H1 (cell line): ENCODE results near the gene DLST. TPM values are rescaled to one million over a fixed set of nuclear protein-coding genes. Genes with fewer than 3 reads are reported as not detected.

Source experiments
- CTCF ChIA-PET: fragments of 300-600 bp; sonication (Branson Sonifier 250); formaldehyde crosslinking; loops from one replicate; lab custom pipeline; 2021; ENCODE audit not compliant: partially characterized antibody; lab: Charles Lee
- POLR2A ChIA-PET: fragments of 300-600 bp; sonication (Branson Sonifier 250); formaldehyde crosslinking; loops from one replicate; lab custom pipeline; 2021; ENCODE audit warnings: inconsistent platforms; ENCODE audit not compliant: partially characterized antibody; lab: Charles Lee
- DNase-seq, 2 experiments: peaks; one replicate each; pipeline versions ENCODE4 v3.0.0 to v3.0.0-alpha.2; 2010 to 2022; ENCODE audit warnings: low spot score in 2 of 2, low read depth in 1 of 2, mixed read lengths in 1 of 2
- FAIRE-seq: peaks from 2 replicates; lab custom pipeline; 2011; peaks lifted over from hg19 to GRCh38; lab: Jason Lieb, UNC
- H2AFZ ChIP-seq: 2 replicates; pipeline ENCODE4 v1.8.1; 2012; ENCODE audit warnings: low read length, inconsistent platforms
- H2AK5ac ChIP-seq: 2 replicates; pipeline ENCODE4 v1.6.1; 2013; ENCODE audit warnings: low read depth, low read length
- H2BK120ac ChIP-seq: replicated peaks from 2 replicates; pipeline ENCODE3; 2013; ENCODE audit warnings: low read depth, low read length, inconsistent platforms
- H2BK12ac ChIP-seq: 2 replicates; pipeline ENCODE4 v1.6.1; 2013; ENCODE audit warnings: low read depth, low read length
- H2BK15ac ChIP-seq: 2 replicates; pipeline ENCODE4 v1.6.1; 2013; ENCODE audit warnings: low read length
- H2BK20ac ChIP-seq: 2 replicates; pipeline ENCODE4 v1.6.1; 2013; ENCODE audit warnings: low read length
- H2BK5ac ChIP-seq: 2 replicates; pipeline ENCODE4 v1.6.1; 2013; ENCODE audit warnings: low read depth, low read length
- H3K14ac ChIP-seq: 2 replicates; pipeline ENCODE4 v1.6.1; 2013; ENCODE audit warnings: inconsistent platforms; ENCODE audit not compliant: insufficient read length
- H3K18ac ChIP-seq: 2 replicates; pipeline ENCODE4 v1.6.1; 2013; ENCODE audit warnings: low read length; ENCODE audit errors: extremely low read depth
- H3K23ac ChIP-seq: 2 replicates; pipeline ENCODE4 v1.6.1; 2013; ENCODE audit warnings: inconsistent platforms; ENCODE audit not compliant: insufficient read length
- H3K23me2 ChIP-seq: 2 replicates; pipeline ENCODE4 v1.6.1; 2013; ENCODE audit warnings: low read depth, low read length
- H3K27ac ChIP-seq: 2 replicates; pipeline ENCODE4 v1.6.1; 2011; ENCODE audit warnings: low read depth, low read length, inconsistent platforms
- H3K27me3 ChIP-seq, 4 experiments: replicated peaks in 1 of 4; 1 replicate in 1 of 4; 2 replicates in 3 of 4; pipeline versions ENCODE4 v1.6.1 to v1.8.1; 2011 to 2013; ENCODE audit warnings: low read length in 3 of 4, mild to moderate bottlenecking in 3 of 4, inconsistent platforms in 2 of 4, mixed read lengths in 2 of 4, moderate library complexity in 1 of 4; ENCODE audit not compliant: control insufficient read depth in 3 of 4, insufficient read depth in 3 of 4; ENCODE audit errors: extremely low read depth in 1 of 4
- H3K36me3 ChIP-seq, 4 experiments: 2 replicates each; pipeline versions ENCODE4 v1.6.1 to v1.8.1; 2011 to 2013; ENCODE audit warnings: mild to moderate bottlenecking in 4 of 4, low read length in 3 of 4, moderate library complexity in 2 of 4, control low read depth in 1 of 4, inconsistent platforms in 1 of 4; ENCODE audit not compliant: insufficient read depth in 4 of 4, control insufficient read depth in 2 of 4
- H3K4ac ChIP-seq: replicated peaks from 2 replicates; pipeline ENCODE3; 2013; ENCODE audit warnings: low read length, low read depth, mixed read lengths, inconsistent platforms; ENCODE audit not compliant: insufficient read length
- H3K4me1 ChIP-seq, 4 experiments: replicated peaks in 1 of 4; 1 replicate in 1 of 4; 2 replicates in 3 of 4; pipeline versions ENCODE4 v1.6.1 to v1.8.1; 2011 to 2013; ENCODE audit warnings: low read length in 3 of 4, inconsistent platforms in 2 of 4, mixed read lengths in 1 of 4; ENCODE audit not compliant: insufficient read depth in 4 of 4, control insufficient read depth in 3 of 4
- H3K4me2 ChIP-seq, 2 experiments: 2 replicates each; pipeline versions ENCODE4 v1.6.1 to v1.8.1; 2011 to 2013; ENCODE audit warnings: low read depth in 2 of 2, low read length in 2 of 2, control low read depth in 1 of 2, inconsistent platforms in 1 of 2, mild to moderate bottlenecking in 1 of 2; ENCODE audit not compliant: insufficient read depth in 1 of 2
- H3K4me3 ChIP-seq, 4 experiments: fragments of 200-600, 300-600 bp in 1 of 4; sonication (generic), shearing (Covaris generic), sonication (Bioruptor Twin) in 1 of 4; 2 replicates each; pipeline versions ENCODE4 v1.5.1 to v1.8.1; 2011 to 2016; ENCODE audit warnings: low read length in 4 of 4, low read depth in 3 of 4, control low read depth in 2 of 4, inconsistent platforms in 2 of 4, mild to moderate bottlenecking in 2 of 4, mixed read lengths in 1 of 4, moderate library complexity in 1 of 4; ENCODE audit not compliant: insufficient read depth in 2 of 4; ENCODE audit errors: extremely low read depth in 1 of 4
- H3K56ac ChIP-seq: replicated peaks from 2 replicates; pipeline ENCODE3; 2013; ENCODE audit warnings: low read depth, mild to moderate bottlenecking, mixed read lengths, low read length, inconsistent platforms; ENCODE audit not compliant: insufficient read length
- H3K79me1 ChIP-seq: 2 replicates; pipeline ENCODE4 v1.6.1; 2013; ENCODE audit warnings: low read depth, low read length, control low read depth
- H3K79me2 ChIP-seq, 2 experiments: 2 replicates each; pipeline versions ENCODE4 v1.6.1 to v1.8.1; 2012 to 2013; ENCODE audit warnings: low read length in 2 of 2, mild to moderate bottlenecking in 2 of 2, inconsistent platforms in 1 of 2; ENCODE audit not compliant: insufficient read depth in 2 of 2, control insufficient read depth in 1 of 2
- H3K9ac ChIP-seq, 4 experiments: replicated peaks in 1 of 4; 1 replicate in 1 of 4; 2 replicates in 3 of 4; pipeline versions ENCODE4 v1.6.1 to v1.8.1; 2011 to 2013; ENCODE audit warnings: low read depth in 3 of 4, low read length in 3 of 4, control low read depth in 2 of 4, mild to moderate bottlenecking in 2 of 4, moderate library complexity in 2 of 4, inconsistent platforms in 1 of 4; ENCODE audit errors: extremely low read depth in 1 of 4
- H3K9me3 ChIP-seq, 2 experiments: 2 replicates each; pipeline versions ENCODE4 v1.6.1 to v1.8.1; 2012 to 2013; ENCODE audit warnings: mild to moderate bottlenecking in 2 of 2, moderate library complexity in 2 of 2, control low read depth in 1 of 2, inconsistent platforms in 1 of 2, low read depth in 1 of 2, low read length in 1 of 2, mixed read lengths in 1 of 2; ENCODE audit not compliant: insufficient read depth in 2 of 2
- H4K20me1 ChIP-seq, 2 experiments: replicated peaks in 1 of 2; 2 replicates each; pipeline versions ENCODE3 to v1.8.1; 2011 to 2013; ENCODE audit warnings: inconsistent platforms in 2 of 2, low read length in 2 of 2, mild to moderate bottlenecking in 1 of 2; ENCODE audit not compliant: insufficient read depth in 2 of 2, control insufficient read depth in 1 of 2
- H4K5ac ChIP-seq: 2 replicates; pipeline ENCODE4 v1.6.1; 2013; ENCODE audit warnings: low read length, low read depth, mixed read lengths, inconsistent platforms; ENCODE audit not compliant: insufficient read length
- H4K8ac ChIP-seq: 2 replicates; pipeline ENCODE4 v1.8.0; 2013; ENCODE audit warnings: mild to moderate bottlenecking, moderate library complexity, low read length, inconsistent platforms; ENCODE audit not compliant: insufficient read depth; ENCODE audit errors: extremely low read depth
- H4K91ac ChIP-seq: replicated peaks from 2 replicates; pipeline ENCODE3; 2013; ENCODE audit warnings: low read length, mixed read lengths, inconsistent platforms; ENCODE audit not compliant: insufficient read length
- EGR1 ChIP-seq: IDR thresholded peaks from 2 replicates; pipeline ENCODE4 v1.6.1; 2011; ENCODE audit warnings: low read depth, low read length, borderline replicate concordance
- EP300 ChIP-seq, 2 experiments: IDR thresholded peaks; 1 replicate in 1 of 2; 2 replicates in 1 of 2; pipeline ENCODE4 v1.6.1; 2011 to 2012; ENCODE audit warnings: low read depth in 2 of 2, low read length in 2 of 2, mild to moderate bottlenecking in 2 of 2, borderline replicate concordance in 1 of 2, inconsistent platforms in 1 of 2, moderate library complexity in 1 of 2
- HDAC2 ChIP-seq, 2 experiments: fragments of 300-600 bp in 1 of 2; sonication (generic) in 1 of 2; IDR thresholded peaks; 2 replicates each; pipeline ENCODE4 v1.6.1; 2011 to 2012; ENCODE audit warnings: low read depth in 2 of 2, low read length in 2 of 2, mild to moderate bottlenecking in 2 of 2, moderate library complexity in 2 of 2, borderline replicate concordance in 1 of 2, inconsistent platforms in 1 of 2
- KDM1A ChIP-seq: fragments of 200-600, 300-600 bp; sonication (generic); IDR thresholded peaks from 2 replicates; pipeline ENCODE4 v1.7.1; 2016; ENCODE audit warnings: mild to moderate bottlenecking, low read length, borderline replicate concordance
- SIRT6 ChIP-seq: IDR thresholded peaks from one replicate; pipeline ENCODE4 v1.7.1; 2012; ENCODE audit warnings: low read length, inconsistent platforms
- SP1 ChIP-seq: IDR thresholded peaks from 2 replicates; pipeline ENCODE4 v1.6.1; 2011; ENCODE audit warnings: low read depth, low read length
- YY1 ChIP-seq: IDR thresholded peaks from 2 replicates; pipeline ENCODE4 v1.6.1; 2011; ENCODE audit warnings: low read depth, mild to moderate bottlenecking, low read length
- WGBS, 2 experiments: shearing (Covaris generic) in 1 of 2; methylation state at CpG; one replicate each; pipeline versions ENCODE4 v1.1.6 to v1.1.7; 2013 to 2015; ENCODE audit warnings: low lambda C conversion rate in 2 of 2, mixed read lengths in 2 of 2, inconsistent platforms in 1 of 2, low coverage in 1 of 2, missing lambda C conversion rate in 1 of 2; ENCODE audit not compliant: insufficient replicate concordance in 2 of 2, insufficient coverage in 1 of 2, insufficient read length in 1 of 2; ENCODE audit errors: extremely low coverage in 1 of 2, missing lambda C conversion rate in 1 of 2; 5-methylcytosine and 5-hydroxymethylcytosine counted together
- polyA plus RNA-seq, 7 experiments: library from polyadenylated mRNA; depleted of rRNA in 3 of 7; stranded (reverse) in 5 of 7; unstranded in 2 of 7; fragments of >200 nt in 5 of 7; fragments of 200-250 nt in 2 of 7; gene quantifications; 1 replicate in 5 of 7; 2 replicates in 1 of 7; 4 replicates in 1 of 7; pipeline versions ENCODE4 v1.2.1 to v1.2.3, GENCODE V29; 2011 to 2013; ENCODE audit warnings: missing spikeins in 2 of 7, mixed read lengths in 2 of 7
- total RNA-seq: library from RNA; stranded (reverse); fragmentation: NEBNext Ultra II Directional; extraction: Animal tissue kit (Norgen Biotek cat#: 25700); gene quantifications from 2 replicates; pipeline ENCODE4 v1.2.1, GENCODE V29; 2021
- TF ChIP-seq, protein P1 (sequence below): IDR thresholded peaks from 2 replicates; pipeline ENCODE4 v1.6.1; 2011; ENCODE audit warnings: low read depth, mild to moderate bottlenecking, low read length; ENCODE audit not compliant: insufficient read depth
- TF ChIP-seq, protein P2 (sequence below): IDR thresholded peaks from 2 replicates; pipeline ENCODE4 v1.6.1; 2011; ENCODE audit warnings: low read length, improper control_type of control experiment

Gene DLST
- total and polyA plus RNA-seq, 2 of the 8 experiments (the other 6 are each of a cell fraction or from before 2014, with no cell fraction given) = 96.5 to 117 TPM

DNA sequence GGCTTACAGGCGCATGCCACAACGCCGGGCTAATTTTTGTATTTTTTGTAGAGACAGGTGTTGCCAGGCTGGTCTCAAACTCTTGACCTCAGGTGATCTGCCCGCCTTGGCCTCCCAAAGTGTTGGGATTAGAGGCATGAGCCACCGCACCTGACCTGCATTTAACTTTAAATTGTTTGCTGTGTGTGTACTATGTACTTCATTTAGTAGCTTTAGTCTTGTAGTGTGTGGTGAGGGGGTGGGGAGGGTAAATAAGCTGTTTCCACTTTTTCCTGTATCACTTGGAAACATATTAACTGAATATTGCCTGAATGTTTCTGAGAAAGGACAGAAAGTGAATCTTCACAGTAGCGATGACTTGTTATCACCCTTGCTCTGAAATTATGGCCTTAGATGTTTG, 8.5 kb downstream of the DLST start:
- TF ChIP-seq EGR1 = no peak
- TF ChIP-seq KDM1A = no peak
- TF ChIP-seq, protein P1, sequence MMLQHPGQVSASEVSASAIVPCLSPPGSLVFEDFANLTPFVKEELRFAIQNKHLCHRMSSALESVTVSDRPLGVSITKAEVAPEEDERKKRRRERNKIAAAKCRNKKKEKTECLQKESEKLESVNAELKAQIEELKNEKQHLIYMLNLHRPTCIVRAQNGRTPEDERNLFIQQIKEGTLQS = no peak
- TF ChIP-seq, protein P2, sequence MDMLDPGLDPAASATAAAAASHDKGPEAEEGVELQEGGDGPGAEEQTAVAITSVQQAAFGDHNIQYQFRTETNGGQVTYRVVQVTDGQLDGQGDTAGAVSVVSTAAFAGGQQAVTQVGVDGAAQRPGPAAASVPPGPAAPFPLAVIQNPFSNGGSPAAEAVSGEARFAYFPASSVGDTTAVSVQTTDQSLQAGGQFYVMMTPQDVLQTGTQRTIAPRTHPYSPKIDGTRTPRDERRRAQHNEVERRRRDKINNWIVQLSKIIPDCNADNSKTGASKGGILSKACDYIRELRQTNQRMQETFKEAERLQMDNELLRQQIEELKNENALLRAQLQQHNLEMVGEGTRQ = no peak
- TF ChIP-seq EP300 (IDR thresholded peaks at IDR 0.05; ENCODE audit: borderline replicate concordance in 1 of 2, low read depth in 2 of 2, low read length in 2 of 2) = no peak
- no peak for TF ChIP-seq SIRT6
- no peak for TF ChIP-seq YY1
- TF ChIP-seq SP1 = no peak
- no peak for TF ChIP-seq HDAC2 (IDR thresholded peaks at IDR 0.05; ENCODE audit: borderline replicate concordance in 1 of 2, low read depth in 2 of 2, low read length in 2 of 2)
- Histone ChIP-seq H2AK5ac (no peak overlapping the region), H2BK20ac (no peak overlapping the region), H3K4me2 (no peak overlapping the region), H3K23ac (no peak overlapping the region), H2AFZ (no peak overlapping the region), H3K27me3 (no peaks in the 10 kb centered on the region), H3K56ac (no peak overlapping the region), H4K20me1 (peaks cover 1 to 13% of the 10 kb centered on the region in 2 experiments), H4K8ac (no peak overlapping the region), H3K14ac (no peak overlapping the region), H3K4me1 (peaks cover 6 to 14% (median 13%) of the 10 kb centered on the region in 4 experiments), H4K5ac (no peak overlapping the region), H3K9me3 (no peaks in the 10 kb centered on the region), H3K79me2 (peaks cover 0 to 38% of the 10 kb centered on the region in 2 experiments; a peak in 2 of 4 replicates), H2BK120ac (no peak overlapping the region), H3K36me3 (peaks cover 24 to 65% (median 48%) of the 10 kb centered on the region in 4 experiments), H3K4me3 (no peak overlapping the region), H3K9ac (no peak overlapping the region), H2BK12ac (no peak overlapping the region), H3K4ac (no peak overlapping the region), H3K79me1 (peaks cover 5% of the 10 kb centered on the region), H4K91ac (no peak overlapping the region), H3K18ac (no peak overlapping the region), H3K27ac (no peak overlapping the region), H2BK5ac (no peak overlapping the region), H3K23me2 (no peaks in the 10 kb centered on the region; the same call in 1 of the 2 replicates), H2BK15ac (no peak overlapping the region)
- 96% methylated on average over 6 of the region's 6 CpGs; no CpG with 5 or more reads in 1 of the 2 experiments for WGBS, 2 experiments
- FAIRE-seq = no peak
- CTCF ChIA-PET = interaction anchor here (0.7 to 24.8 kb wide), 6 partner anchors 8 to 33 kb away, joined by 3 to 509 read pairs (median 8); no protein-coding TSS in a partner anchor
- no peak for DNase-seq
- POLR2A ChIA-PET = interaction anchor here (1.2 to 2.1 kb wide), 3 partner anchors 13 to 29 kb away, joined by 3 to 8 read pairs (median 3); no protein-coding TSS in a partner anchor
